ENCODE results near the gene UBC.
"Not testable (repeated sequence)": the region's sequence is repeated elsewhere in the genome, so short reads cannot be mapped to it uniquely, and the experiment has no call there.

Gene UBC

GRCh38 chr12:124898200-124898922 is 16.1 kb downstream of the UBC start:
- Histone ChIP-seq H3K36me3 (ENCODE audit: insufficient read depth, low read length) (no peaks in the 10 kb centered on the region), H3K9ac (ENCODE audit: low read depth, low read length) (no peak overlapping the region), H3K4me3 (ENCODE audit: low read length) (no peak overlapping the region), H3K27ac (ENCODE audit: low read depth, low read length) (no peak overlapping the region), H3K27me3 (ENCODE audit: insufficient read depth, low read length) (no peaks in the 10 kb centered on the region), H3K4me1 (ENCODE audit: insufficient read depth, low read length) (no peaks in the 10 kb centered on the region), H3K9me3 (ENCODE audit: insufficient read depth, low read depth, low read length) (0 out of 2 replicates have a peak, but pooled peaks cover 4% of the 10 kb centered on the region)
- WGBS, result 71% methylated on average over 17 of the region's 18 CpGs

- no peaks in the 10 kb centered on the region for H3K27me3 ChIP-seq (ENCODE audit: insufficient read depth, low read length)
- 0 out of 2 replicates have a peak, but pooled peaks cover 4% of the 10 kb centered on the region for H3K9me3 ChIP-seq (ENCODE audit: insufficient read depth, low read depth, low read length)
- H3K9ac ChIP-seq (ENCODE audit: low read depth, low read length), result no peak overlapping the region
- no peaks in the 10 kb centered on the region for H3K4me1 ChIP-seq (ENCODE audit: insufficient read depth, low read length)
- 93% methylated on average over 5 of the region's 5 CpGs for WGBS
- no peaks in the 10 kb centered on the region for H3K36me3 ChIP-seq (ENCODE audit: insufficient read depth, low read length)
- H3K27ac ChIP-seq (ENCODE audit: low read depth, low read length), result no peak overlapping the region
- no peak overlapping the region for H3K4me3 ChIP-seq (ENCODE audit: low read length)
Observed at GRCh38 chr12:124896461-124896860, 18.0 kb downstream of the UBC start.

DNA sequence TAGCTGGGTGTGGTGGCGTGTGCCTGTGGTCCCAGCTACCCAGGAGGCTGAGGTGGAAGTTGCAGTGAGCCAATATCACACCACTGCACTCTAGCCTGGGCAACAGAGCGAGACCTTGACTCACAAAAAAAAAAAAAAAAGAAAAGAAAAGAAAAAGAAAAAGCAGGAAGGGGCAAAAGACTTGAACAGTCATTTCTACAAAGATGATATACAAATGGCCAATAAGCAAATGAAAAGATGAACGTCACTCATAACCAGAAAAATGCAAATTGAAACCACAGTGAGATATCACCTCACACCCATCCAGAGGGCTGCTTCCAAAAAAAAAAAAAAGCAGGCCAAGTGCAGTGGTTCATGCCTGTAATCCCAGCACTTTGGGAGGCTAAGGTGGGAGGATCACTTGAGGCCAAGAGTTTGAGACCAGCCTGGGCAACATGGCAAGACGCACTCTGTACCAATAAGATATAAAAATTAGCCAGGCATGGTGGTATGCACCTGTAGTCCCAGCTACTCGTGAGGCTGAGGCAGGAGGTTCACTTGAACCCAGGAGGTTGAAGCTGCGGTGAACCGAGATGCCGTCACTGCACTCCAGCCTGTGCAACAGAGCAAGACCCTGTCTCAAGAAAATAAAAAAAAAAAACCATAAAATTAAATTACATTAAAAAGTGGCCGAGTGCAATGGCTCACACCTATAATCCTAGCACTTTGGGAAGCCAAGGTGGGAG is 20.5 kb downstream of the UBC start:
- Histone ChIP-seq H3K9ac (ENCODE audit: low read depth, low read length) (no peak overlapping the region), H3K27ac (ENCODE audit: low read depth, low read length) (no peak overlapping the region), H3K4me1 (ENCODE audit: insufficient read depth, low read length) (no peaks in the 10 kb centered on the region), H3K9me3 (ENCODE audit: insufficient read depth, low read depth, low read length) (0 out of 2 replicates have a peak, but pooled peaks cover 4% of the 10 kb centered on the region), H3K4me3 (ENCODE audit: low read length) (no peak overlapping the region), H3K27me3 (ENCODE audit: insufficient read depth, low read length) (no peaks in the 10 kb centered on the region), H3K36me3 (ENCODE audit: insufficient read depth, low read length) (no peaks in the 10 kb centered on the region)
- 94% methylated on average over 8 of the region's 9 CpGs for WGBS

DNA sequence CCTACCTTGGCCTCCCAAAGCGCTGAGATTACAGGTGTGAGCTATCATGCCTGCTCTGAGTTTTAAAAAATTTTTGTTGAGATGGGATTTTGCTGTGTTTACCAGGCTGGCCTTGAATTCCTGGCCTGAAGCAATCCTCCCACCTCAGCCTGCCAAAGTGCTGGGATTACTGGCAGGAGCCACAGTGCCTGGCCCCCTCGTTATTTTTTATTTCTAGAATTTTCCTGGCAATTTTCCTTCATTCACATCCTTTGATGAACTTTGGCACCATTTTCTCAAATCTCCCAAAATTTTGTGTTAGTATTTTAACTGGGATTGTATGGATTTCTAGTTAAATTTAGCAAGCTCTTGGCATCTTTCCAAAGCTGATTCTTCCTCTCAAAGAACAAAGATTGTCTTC is 26.2 kb downstream of the UBC start:
- Histone ChIP-seq H3K36me3 (ENCODE audit: insufficient read depth, low read length) (no peaks in the 10 kb centered on the region), H3K27me3 (ENCODE audit: insufficient read depth, low read length) (no peaks in the 10 kb centered on the region), H3K4me1 (ENCODE audit: insufficient read depth, low read length) (peaks cover 18% of the 10 kb centered on the region), H3K27ac (ENCODE audit: low read depth, low read length) (no peak overlapping the region), H3K4me3 (ENCODE audit: low read length) (no peak overlapping the region), H3K9ac (ENCODE audit: low read depth, low read length) (no peak overlapping the region), H3K9me3 (ENCODE audit: insufficient read depth, low read depth, low read length) (no peaks in the 10 kb centered on the region)
- WGBS, result 85% methylated on average over 2 of the region's 2 CpGs

DNA sequence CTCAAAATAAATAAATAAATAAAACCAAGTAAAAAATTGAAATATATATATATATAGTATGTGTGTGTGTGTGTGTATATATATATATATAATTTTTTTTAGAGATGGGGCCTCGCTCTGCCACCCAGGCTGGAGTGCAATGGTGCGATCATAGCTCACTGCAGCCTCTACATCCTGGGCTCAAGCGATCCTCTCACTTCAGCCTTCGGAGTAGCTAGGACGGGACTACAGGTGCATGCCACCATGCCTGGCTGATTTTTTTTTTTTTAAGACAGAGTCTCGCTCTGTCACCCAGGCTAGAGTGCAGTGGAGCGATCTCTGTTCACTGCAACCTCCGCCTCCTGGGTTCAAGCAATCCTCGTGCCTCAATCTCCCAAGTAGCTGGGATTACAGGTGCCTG is 26.7 kb downstream of the UBC start:
- H3K9ac ChIP-seq (ENCODE audit: low read depth, low read length); H3K9me3 ChIP-seq (ENCODE audit: insufficient read depth, low read depth, low read length); H3K4me3 ChIP-seq (ENCODE audit: low read length); H3K27ac ChIP-seq (ENCODE audit: low read depth, low read length); H3K27me3 ChIP-seq (ENCODE audit: insufficient read depth, low read length); H3K36me3 ChIP-seq (ENCODE audit: insufficient read depth, low read length): not testable (repeated sequence)
- WGBS, result 95% methylated on average over 9 of the region's 9 CpGs
- H3K4me1 ChIP-seq (ENCODE audit: insufficient read depth, low read length), result peaks cover 18% of the 10 kb centered on the region

DNA sequence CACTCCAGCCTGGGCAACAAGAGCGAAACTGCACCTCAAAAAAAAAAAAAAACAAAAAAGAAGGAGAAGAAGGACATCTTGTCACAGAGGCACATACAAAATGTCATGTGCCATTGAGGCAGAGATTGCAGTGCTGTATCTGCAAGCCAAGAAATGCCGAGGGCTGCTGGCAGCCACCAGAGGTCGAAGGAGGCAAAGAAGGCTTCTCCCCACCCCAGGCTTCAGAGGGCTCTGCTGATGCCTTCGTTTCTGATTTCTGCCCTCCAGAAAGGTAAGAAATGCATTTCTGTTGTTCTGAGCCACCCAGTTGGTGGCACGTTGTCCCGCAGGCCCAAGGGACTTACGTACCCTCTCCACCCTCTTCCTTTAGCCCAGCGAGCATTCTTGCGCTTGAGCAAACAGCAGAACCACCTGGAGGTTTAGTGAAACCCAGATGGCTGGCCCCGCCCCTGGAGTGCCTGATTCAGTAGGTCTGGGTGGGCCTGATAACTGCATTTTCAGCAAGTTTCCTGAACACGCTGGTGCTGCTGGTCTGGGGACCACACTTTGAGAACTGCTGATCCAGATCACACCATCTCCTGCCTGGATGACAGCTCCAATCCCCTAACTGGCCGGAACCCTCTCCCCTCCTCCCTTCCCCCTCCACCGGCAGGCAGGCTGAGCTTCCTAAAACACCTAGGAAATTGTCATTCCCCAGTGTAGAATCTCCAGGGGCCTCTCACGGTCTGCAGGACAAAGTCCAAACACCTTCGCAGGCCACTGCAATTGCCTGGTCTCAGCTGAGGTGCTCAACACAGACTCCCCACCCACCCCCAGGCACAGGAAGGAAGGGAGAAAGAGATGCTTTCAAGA is 29.6 kb downstream of the UBC start:
- Histone ChIP-seq H3K27me3 (ENCODE audit: insufficient read depth, low read length) (no peaks in the 10 kb centered on the region), H3K27ac (ENCODE audit: low read depth, low read length) (no peak overlapping the region), H3K36me3 (ENCODE audit: insufficient read depth, low read length) (no peaks in the 10 kb centered on the region), H3K9me3 (ENCODE audit: insufficient read depth, low read depth, low read length) (no peaks in the 10 kb centered on the region), H3K4me3 (ENCODE audit: low read length) (no peak overlapping the region), H3K4me1 (ENCODE audit: insufficient read depth, low read length) (peaks cover 18% of the 10 kb centered on the region), H3K9ac (ENCODE audit: low read depth, low read length) (no peak overlapping the region)
- WGBS, result 48% methylated on average over 15 of the region's 15 CpGs

DNA sequence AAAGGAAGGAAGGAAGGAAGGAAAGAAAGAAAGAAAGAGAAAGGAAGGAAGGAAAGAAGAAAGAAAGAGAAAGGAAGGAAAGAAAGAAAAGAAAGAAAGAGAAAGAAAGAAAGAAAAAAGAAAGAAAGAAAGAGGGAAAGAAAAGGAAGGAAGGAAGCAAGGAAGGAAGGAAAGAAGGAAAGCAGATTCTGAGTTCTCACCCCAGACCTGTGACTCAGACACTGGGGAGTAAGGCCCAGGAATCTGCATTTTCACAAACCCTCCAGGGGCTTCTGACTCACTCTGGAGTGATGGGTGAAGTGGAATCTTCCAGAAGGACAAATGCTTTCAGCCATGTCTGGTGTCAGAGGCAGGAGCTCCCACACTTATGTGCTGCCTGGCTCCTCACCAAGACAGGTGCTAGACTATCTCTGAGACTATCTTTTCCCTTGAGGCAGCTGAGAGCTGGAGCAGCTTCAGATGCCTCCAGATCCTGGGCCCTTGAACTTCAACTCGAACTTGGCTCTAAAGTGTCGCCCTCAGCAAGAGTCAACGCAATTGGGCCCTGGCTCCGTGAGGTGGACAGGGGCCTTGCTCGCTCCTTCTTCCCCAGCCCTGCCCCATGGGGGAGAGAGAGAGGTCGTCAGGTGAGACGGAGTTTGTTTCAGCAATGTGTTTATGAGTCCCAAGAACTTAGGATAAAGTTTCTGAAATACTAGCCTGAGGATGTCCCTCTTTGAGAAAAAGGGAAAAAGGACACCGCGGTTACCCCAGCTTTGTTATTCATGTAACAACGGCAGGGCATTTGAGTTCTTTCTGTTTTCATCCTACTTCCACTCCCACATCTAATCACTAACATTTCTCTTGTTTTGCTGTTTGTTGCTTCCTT is 31.0 kb downstream of the UBC start:
- 46% methylated on average over 10 of the region's 10 CpGs for WGBS
- H3K27me3 ChIP-seq (ENCODE audit: insufficient read depth, low read length), result no peaks in the 10 kb centered on the region
- no peaks in the 10 kb centered on the region for H3K9me3 ChIP-seq (ENCODE audit: insufficient read depth, low read depth, low read length)
- H3K9ac ChIP-seq (ENCODE audit: low read depth, low read length), result no peak overlapping the region
- H3K27ac ChIP-seq (ENCODE audit: low read depth, low read length), result no peak overlapping the region
- peaks cover 18% of the 10 kb centered on the region for H3K4me1 ChIP-seq (ENCODE audit: insufficient read depth, low read length)
- H3K36me3 ChIP-seq (ENCODE audit: insufficient read depth, low read length), result no peaks in the 10 kb centered on the region
- no peak overlapping the region for H3K4me3 ChIP-seq (ENCODE audit: low read length)

GRCh38 chr12:124881123-124881522 is 33.3 kb downstream of the UBC start:
- no peaks in the 10 kb centered on the region for H3K27me3 ChIP-seq (ENCODE audit: insufficient read depth, low read length)
- no peak overlapping the region for H3K4me3 ChIP-seq (ENCODE audit: low read length)
- no peak overlapping the region for H3K9ac ChIP-seq (ENCODE audit: low read depth, low read length)
- H3K27ac ChIP-seq (ENCODE audit: low read depth, low read length), result no peak overlapping the region
- no peaks in the 10 kb centered on the region for H3K36me3 ChIP-seq (ENCODE audit: insufficient read depth, low read length)
- H3K9me3 ChIP-seq (ENCODE audit: insufficient read depth, low read depth, low read length), result no peaks in the 10 kb centered on the region
- H3K4me1 ChIP-seq (ENCODE audit: insufficient read depth, low read length), result peaks cover 18% of the 10 kb centered on the region
- 80% methylated on average over 10 of the region's 10 CpGs for WGBS

- not testable (repeated sequence) for H3K27me3 ChIP-seq (ENCODE audit: insufficient read depth, low read length); H3K9me3 ChIP-seq (ENCODE audit: insufficient read depth, low read depth, low read length); H3K9ac ChIP-seq (ENCODE audit: low read depth, low read length); H3K36me3 ChIP-seq (ENCODE audit: insufficient read depth, low read length); H3K27ac ChIP-seq (ENCODE audit: low read depth, low read length); H3K4me3 ChIP-seq (ENCODE audit: low read length)
- WGBS, result 92% methylated on average over 11 of the region's 11 CpGs
- peaks cover 17% of the 10 kb centered on the region for H3K4me1 ChIP-seq (ENCODE audit: insufficient read depth, low read length)
Observed at GRCh38 chr12:124880335-124880734, 34.1 kb downstream of the UBC start.

DNA sequence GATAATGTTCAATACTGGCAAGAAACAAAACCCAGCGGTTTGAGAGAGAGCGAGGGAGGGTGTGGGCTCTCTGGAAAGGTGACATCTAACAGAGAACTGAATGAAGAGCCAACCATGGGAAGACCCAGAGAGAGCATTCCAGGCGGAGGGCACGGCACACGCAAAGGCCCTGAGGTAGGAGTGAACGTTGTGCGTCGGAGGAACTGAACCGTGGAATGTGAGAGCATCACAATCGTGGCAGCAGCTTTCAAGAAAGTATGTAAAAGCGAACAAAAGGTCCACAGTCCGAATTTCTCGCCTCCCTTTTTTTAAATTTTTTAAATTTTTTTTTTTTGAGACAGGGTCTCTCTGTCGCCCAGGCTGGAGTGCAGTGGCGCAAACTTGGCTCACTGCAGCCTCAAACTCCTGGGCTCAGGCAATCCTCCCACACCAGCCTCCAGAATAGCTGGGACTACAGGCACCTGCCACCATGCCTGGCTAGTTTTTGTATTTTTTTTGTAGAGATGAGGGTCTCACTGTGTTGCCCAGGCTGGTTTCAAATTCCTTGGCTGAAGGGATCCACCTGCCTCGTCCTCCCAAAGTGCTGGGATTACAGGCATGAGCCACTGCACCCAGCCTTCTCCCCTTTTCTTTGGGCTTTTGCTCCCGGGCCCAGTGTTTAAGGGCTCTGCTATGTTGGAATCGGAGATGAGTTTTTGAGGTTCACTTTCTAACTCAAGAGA is 35.5 kb downstream of the UBC start:
- Histone ChIP-seq H3K27ac (ENCODE audit: low read depth, low read length) (no peak overlapping the region), H3K9me3 (ENCODE audit: insufficient read depth, low read depth, low read length) (no peaks in the 10 kb centered on the region), H3K27me3 (ENCODE audit: insufficient read depth, low read length) (no peaks in the 10 kb centered on the region), H3K9ac (ENCODE audit: low read depth, low read length) (no peak overlapping the region), H3K36me3 (ENCODE audit: insufficient read depth, low read length) (no peaks in the 10 kb centered on the region), H3K4me1 (ENCODE audit: insufficient read depth, low read length) (peaks cover 7% of the 10 kb centered on the region; the same call in 1 of the 2 replicates), H3K4me3 (ENCODE audit: low read length) (no peak overlapping the region)
- 95% methylated on average over 18 of the region's 18 CpGs for WGBS

Measured in HUES64 (cell line).